CD1c-positive myeloid dendritic cell (primary cell): ENCODE results near the gene OGFRL1.
A peak's percentile ranks its signal among the peaks of the same experiment; 100 is the strongest.

ENCODE experiments used
- DNase-seq: peaks from one replicate; pipeline ENCODE4 v3.0.0-alpha.2; 2016; ENCODE audit errors: extremely low spot score

OGFRL1 gene

DNA sequence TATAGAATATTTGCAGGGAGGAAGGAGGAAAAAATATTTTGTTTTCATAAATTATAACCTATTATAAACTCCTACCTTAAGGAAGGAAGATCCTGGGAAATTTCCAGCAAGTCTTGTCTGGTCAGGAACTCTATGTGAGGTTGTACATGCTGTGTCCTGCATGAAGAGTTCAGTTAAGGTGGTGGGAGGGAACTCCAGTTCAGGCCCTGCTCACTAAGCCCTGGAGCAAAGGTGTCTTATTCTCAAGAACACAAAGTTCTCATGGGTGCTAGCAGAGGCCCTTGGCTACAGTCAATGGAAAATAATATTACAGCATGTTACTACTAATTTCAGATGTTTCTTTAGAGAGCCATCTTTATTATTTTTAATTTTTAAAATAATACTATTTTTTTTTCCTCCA lies 3.8 kb upstream of the OGFRL1 start:
- no peak for DNase-seq

DNA sequence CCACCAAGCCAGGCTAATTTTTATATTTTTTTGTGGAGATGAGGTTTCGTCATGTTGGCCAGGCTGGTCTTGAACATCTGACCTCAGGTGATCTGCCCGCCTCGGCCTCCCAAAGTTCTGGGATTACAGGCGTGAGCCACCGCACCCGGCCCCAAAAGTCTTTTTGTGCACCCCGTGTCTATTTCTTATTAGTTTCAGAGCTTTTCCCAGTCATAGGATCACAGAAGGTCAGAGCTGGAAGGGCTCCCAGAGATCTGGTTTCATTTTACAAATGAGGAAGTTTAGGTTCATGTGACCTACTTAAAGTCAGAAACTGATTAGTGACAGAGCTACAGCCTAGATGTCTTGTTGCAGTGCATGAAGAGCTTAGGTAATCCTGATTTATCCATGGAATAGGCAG lies 1.6 kb upstream of the OGFRL1 start:
- peak; percentile 77 for DNase-seq

DNA sequence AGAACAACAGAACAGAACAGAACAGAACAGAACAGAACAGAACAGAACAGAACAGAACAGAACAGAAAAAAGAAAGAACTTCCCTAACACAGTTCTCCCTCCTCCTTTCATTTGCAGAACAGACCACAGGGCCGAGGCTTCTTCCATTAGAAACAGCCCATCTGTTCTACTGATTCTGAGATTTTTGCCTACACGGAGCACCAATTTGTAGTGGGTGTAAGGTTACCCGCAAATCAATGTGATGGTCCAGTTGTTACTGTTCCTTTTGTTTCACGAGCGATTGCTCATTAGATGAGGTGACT lies 734 bp upstream of the OGFRL1 start:
- DNase-seq = no peak

DNA sequence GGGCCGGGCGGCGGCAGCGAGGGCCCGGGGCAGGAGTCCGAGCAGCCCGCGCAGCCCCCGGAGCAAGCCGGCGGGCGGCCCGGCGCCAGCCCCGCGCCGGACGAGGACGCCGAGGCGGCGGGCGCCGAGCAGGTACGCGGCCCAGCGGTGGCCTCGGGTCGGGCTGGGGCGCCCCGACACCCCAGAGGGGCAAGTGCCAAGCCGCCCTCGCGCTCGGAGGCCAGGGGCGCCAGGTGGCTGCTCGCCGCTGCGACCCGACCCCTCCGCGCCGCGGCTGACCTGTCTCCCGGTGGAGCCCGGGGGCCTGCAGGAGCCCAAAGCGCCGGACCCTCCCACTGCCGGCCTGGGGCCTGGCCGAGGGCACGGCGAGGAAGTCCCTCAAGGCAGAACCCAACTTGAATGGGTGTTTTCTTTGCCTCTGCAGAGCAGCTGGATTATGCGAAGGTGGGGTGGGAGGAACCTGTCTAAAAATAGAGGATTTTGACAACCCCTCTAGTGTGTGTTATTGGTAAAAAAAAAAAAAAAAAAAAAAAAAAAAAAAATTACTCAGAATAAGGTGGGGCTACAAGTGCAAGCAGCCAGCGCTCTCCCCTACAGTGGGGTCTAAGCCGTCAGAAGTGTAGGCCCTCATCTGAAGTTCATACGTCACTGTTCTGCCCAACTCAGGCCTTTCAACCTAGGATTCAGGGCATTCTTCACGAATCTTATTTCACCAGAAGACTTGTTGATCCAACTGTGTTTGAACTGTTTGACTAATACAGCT lies 609 bp downstream of the OGFRL1 start:
- DNase-seq = peak; percentile 46

DNA sequence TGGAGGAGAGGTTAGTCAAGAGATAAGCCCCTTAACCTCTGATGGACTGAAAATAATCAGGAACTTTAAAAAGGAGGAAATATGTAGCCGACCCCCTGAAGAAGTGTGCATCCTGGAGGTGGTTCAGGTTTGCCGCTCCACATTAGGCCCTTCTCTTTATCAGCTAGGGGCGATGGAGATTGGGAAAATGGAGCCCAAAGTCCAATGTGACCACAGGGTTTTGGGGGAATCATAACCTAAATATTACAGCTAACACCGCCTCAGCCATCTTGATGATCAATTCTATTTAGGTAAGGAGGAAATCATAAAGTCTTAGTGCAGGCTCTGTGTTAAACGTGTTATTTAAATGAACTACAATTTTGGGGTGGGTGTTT lies 1.2 kb downstream of the OGFRL1 start:
- DNase-seq = no peak

DNA sequence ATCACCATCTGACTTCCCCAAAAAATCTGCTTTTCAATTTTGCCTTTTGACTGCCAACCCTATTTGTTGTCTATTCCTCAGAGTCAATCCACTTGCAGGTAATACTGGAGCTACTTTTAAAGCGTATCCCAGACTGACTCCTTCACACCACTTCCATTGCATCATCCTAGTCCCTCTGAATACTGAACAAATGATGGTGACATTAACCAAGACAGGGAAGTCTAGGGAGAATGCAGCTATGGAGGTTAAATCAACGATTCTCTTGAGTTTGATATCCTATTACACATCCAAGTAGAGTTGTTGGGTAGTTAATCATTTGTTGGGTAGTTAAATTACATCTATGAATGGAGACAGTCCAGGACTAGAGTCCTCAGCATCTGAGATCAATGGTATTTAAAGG lies 2.0 kb downstream of the OGFRL1 start:
- DNase-seq = no peak

DNA sequence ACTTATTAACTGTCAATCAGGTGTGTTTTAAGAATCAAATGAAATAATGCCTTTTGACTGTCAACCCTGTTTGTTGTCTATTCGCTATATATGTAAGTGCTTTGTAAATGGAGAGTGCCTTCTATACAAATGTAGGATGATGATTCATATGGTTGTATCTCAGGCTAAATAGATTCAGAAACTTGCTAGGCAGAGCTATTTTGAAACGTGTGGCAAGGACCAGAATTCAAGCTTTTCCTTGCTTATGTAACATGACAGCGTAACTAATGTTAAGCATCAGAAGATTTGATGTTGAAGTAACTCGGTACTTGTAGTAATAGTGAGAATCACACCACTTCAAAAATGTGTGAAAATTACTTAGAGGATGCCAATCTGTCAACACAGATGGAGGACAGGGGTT lies 3.4 kb downstream of the OGFRL1 start:
- DNase-seq = no peak

DNA sequence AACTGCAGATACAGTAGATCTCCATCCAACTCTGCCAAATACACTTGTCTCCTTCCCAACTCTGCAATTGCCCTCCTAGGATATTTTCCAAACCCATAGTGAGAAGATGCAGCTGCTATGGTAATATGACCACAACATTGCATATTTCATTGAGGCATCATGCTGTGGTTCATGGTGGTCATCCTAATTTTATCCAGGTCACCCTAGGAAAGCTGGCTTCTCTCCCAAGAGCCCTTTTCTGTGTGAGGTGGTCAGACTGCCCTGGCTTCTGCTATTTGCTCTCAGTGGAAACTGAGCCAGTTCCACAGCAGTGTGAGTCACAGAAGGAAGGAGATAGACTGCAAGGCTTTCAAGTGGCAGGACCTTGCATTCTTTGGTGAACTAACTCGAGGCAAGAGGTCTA lies 5.5 kb downstream of the OGFRL1 start:
- no peak for DNase-seq

DNA sequence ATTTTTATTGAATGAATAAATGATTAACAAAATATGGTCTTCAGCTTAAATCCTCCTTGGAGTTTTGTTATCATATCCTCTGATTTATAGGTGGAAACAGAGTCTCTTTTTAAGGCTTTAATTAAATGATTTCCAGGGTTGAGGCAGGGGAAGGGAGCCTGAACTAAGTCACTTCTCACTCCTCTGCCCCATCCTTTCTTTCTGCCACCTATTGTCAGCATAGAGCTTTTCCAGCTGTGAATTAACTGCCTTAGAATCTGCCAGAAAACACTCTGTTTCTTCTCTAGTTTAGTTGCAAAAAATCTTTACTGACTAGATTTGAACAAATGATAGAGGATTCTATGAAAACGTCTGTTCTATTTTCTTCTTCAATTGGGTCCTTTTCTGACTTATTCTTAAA lies 9.8 kb downstream of the OGFRL1 start:
- no peak for DNase-seq

DNA sequence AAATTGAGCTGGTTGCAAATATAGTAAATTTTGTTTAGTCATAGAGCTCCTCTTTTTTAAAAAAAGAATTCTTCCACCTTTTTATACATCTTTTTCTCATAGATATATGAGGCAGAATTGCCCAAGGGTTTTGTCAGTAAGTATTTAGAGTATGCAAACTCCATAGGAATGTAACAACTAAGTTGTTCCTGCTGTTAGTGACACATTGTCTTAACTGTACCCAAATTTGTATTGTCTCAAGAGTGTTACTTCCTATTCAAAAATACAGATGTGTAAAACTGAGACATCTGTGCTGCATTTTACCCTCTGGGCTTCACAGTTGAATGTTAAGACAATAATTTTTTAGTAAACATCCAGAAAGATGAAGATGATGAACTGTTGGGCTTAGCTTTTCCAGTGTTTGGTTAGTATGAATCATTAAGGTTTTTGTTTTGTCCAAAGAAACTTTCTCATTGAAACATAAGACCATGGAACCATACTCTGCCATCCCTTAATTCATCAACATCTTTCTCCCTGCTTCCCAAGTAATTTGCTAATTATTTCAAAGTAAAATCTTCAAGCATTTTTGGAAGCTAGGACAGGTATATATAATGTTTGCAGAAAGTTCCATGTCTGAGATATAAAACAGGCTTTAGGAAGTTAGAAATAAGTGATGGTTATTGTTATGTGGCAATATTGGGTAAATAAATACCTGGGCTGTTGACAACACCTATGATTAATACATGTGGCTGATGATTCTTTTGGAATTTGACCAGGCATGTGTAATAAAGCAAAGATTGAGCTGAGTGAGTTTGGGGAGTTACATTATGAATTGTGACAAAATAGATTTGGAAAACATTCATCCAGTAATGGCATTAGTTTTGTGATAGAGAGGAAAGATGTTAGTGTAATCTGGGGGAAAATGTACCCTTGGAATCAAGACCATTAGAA lies 11.2 kb downstream of the OGFRL1 start:
- no peak for DNase-seq

DNA sequence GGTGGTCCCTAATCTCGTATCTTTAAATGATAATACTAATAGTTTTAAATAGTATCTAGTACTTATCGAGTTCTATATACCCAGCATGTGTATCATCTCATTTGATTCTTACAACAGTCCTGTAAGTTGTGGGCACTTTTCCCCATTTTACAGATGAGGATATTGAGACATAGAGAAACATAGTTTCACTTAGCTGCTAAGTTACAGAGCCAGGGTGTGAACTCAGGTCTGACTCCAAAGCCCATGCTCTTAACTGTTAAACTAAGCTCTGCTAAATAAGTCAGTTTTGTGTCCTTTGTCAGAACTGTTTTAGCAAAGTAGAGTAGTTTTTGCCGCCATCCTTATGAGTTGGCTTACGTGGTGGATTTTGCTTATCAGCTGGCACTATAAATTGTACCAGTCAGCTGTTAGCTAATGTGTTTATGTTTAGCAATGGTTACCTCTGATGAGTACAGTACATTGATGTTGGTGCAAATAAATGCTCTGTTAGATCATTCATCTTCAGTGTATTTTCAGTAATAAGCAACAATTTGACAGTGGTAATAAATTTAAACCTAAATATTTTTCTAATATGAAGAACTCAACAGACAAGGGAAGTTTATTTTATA lies 12.1 kb downstream of the OGFRL1 start:
- no peak for DNase-seq

DNA sequence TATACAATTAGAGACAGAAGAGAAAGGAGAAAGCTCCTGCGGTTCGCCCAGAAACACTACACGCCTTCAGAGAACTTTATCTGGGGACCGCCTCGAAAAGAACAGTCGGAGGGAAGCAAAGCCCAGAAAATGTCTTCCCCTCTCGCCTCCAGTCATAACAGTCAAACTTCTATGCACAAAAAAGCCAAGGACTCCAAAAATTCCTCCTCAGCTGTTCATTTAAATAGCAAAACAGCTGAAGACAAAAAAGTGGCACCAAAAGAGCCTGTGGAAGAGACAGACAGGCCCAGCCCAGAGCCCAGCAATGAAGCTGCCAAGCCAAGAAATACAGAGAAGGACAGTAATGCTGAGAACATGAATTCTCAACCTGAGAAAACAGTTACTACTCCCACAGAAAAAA lies 12.9 kb downstream of the OGFRL1 start:
- DNase-seq = no peak

DNA sequence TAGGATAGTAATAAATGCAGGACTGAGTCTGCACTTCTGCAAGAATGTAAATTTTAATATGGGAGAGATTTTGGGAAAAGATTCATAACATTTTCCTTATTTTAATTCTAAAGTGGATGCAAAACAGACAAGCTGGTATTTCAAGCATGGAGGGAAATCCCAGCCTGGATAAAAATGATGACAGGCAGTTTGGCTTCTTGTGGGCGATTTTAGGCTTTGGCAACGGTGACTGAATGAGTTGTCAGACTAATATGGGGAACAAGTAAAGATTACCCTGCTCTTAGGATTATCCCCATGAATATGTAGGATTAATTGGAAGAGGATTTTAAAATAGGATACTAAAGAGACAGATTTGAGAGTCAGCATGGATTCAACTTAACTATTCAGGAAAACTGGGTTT lies 21.0 kb downstream of the OGFRL1 start:
- no peak for DNase-seq

DNA sequence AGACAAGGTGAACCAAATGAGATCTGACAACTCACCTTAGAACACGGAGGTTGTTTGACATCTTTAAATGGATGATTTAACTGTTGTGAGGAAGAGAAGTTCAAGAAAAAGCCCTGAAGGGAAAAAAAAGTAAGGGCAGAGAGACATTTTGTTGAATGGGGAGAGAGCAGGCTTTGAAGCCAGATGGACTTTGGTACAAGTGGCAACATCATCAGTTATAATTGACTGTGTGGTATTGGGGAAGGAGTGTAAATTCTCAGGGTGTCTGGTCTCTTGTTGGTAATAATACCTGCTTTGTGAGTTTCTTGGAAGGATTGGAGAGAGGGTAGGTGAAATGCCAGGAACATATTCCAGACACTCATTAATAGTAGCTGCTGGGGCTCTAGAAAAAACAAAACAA lies 21.6 kb downstream of the OGFRL1 start:
- no peak for DNase-seq

DNA sequence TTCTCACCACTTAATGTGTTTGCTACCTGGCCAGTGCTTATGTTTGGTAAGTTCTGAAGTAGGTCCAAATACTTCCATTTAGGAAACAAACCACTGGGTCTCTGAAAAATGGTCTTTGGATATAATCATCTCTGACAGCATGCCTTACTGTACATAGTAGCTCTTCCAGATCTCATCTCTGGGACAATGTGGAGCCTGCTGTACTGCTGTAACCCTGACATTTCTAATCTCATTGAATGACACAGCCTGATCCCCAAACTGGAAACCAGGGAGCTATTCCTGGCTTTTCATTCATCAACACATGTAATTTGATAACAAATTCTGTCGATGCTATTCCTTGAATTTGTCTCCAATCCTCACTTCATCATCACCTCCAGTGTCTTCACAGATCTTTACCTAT lies 23.5 kb downstream of the OGFRL1 start:
- DNase-seq = no peak

DNA sequence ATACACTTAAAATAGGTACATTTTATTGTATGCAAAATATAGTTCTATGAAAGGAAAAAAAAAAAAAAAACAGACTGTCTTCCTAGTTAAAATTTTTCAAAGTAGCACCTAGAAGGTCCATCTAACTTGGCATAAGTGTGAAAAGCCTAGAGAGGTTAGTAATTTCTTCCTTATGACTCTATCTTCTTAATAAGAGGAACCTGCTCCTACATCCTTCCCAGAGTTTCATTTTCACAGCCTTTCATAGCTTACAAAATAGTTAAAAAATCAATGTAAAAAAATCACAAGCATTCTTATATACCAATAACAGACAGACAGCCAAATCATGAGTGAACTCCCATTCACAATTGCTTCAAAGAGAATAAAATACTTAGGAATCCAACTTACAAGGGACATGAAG lies 28.8 kb downstream of the OGFRL1 start:
- no peak for DNase-seq

DNA sequence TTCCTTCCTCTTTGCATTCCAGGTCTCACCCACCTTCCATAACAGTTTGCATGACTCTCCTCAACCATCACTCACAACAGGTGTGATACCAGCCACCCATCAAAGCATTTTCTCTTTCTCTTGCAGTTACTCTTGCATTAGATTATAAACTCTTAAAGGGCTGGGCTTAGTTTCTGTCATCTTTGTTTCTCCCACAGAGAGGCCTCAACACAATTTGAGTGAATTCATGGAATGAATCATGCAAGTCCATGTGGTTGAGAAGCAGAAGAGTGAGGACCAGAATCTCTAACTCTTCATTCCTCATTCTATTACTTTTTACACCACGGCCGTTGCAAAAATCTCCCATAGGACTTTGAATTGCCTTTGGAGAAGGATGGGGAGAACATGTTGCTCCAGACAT lies 31.4 kb downstream of the OGFRL1 start:
- DNase-seq = no peak

DNA sequence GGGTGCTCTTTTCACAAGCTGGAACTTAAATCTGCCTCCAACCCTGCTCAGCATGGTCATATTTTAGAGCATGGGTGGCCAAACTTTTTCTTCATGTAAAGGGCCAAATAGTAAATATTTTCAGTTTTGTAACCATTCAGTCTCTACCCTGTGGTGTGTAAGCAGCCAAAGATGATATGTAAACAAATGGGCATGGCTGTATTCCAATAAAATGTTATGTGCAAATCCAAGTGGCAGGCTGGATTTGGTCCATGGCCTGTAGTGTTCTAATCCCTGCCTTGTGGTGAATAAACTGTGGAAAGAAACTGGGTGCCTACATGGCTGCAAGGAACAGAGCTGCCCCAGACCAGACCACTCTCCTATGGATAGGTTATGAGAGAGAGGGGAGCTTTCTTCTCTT lies 32.7 kb downstream of the OGFRL1 start:
- no peak for DNase-seq

DNA sequence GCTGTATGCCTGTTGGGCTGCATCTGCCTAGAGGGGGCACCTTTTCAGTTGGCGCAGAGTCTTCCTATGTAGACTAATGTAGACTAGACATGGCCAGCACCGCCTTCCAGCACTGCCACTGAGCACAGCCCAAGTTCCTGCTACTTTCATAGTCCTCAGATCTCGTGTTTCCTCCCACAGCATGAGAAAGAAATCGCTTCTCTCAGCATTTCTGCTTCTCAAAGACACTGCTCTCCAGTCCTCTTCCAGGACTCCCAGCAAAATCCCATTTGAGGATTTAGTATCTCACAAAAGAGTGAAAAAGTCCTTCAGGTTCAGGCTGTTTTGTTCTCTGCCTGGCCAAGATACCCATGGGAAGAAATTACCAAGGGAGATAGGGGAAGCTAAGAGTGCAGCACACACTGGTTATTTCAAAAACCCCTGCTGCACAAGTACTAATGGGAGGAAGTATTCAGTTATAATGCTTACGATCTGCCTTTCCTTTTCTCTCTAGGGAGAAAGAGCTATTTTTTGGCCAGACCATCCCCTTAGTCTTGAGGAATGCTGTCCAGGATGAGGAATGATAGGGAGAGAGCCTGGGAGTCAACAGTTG lies 35.7 kb downstream of the OGFRL1 start:
- peak; percentile 25 for DNase-seq

DNA sequence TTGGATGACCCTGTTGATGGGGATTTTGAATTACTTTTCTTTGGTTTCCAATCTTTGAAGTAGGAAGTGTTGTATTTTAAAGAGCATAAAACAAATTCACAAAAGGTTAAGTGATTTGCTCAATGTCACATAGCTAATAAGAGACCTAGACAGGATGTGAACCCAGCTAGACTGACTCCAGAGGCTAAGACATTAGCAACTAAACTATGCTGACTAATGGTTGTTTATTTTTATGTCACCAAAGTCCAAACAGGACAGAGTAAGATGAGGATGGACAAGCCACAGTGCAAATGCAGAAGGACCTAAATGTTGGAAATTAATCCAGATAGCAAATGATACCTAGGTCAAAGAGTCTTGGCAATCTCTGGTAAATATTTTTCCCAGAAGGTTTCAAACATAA lies 38.0 kb downstream of the OGFRL1 start:
- no peak for DNase-seq

DNA sequence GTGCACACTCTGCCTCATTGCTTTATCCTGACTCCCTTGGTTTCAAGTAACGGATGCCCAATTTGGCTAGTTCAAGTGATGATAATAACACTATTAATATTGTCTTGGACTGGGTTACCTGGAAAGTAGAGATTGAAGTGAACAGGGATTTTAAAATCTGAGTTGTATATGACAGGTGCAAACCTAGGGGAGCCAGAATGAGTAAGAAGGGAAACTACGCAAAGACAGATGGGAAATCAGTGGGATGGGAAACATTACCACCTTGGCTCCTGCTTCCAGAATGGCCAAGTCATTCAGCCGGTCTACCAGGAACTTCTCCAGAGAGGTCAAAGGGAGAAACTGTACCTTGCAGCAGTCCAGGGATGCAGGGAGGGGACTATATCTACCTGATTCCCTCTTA lies 41.9 kb downstream of the OGFRL1 start:
- DNase-seq = no peak

DNA sequence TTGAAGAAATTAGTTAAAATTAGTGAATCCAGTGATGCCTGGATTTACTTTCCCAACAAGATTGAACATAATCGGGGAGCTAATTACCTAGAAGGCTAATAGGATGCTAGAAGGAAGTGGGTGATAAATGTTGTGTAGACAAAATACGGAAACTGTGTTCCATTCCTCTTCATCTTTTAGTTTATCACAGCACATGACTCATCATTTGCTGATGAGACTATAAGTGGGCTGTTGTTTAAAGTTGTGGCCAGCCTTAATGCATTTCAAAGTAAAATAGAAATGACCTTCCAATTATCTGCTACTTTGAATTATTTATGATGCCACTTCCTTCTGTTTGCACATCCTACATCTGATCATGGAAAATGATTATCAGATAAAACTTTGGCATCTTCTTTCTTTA lies 43.4 kb downstream of the OGFRL1 start:
- DNase-seq = no peak

DNA sequence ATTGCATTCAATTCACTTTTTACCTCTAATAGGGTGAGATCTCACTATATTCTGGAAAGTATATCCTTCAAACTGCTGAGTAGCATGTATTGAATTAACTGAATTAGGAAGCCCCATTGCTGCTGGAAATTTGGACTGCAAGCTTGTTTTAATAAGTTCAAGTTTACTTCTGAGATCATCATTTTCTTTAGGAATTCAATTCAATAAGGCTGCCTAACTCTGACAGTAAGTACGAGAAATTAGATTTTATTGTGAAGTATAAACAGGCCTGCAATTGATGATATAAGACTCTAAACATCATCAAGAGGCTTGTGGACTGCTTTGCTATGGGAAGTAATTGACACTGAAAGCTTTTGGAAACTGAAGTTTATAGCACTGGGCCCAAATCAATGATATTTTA lies 44.4 kb downstream of the OGFRL1 start:
- no peak for DNase-seq
